Fibroblast of gingiva (primary cell): ENCODE data around the gene TSHZ2.
A peak's percentile ranks its signal among the peaks of the same experiment; 100 is the strongest.

Experiments
- DNase-seq: peaks from one replicate; pipeline ENCODE4 v3.0.0-alpha.2; 2011; ENCODE audit warnings: low read depth

The TSHZ2 gene

GRCh38 chr20:53384392-53384791, 412.2 kb downstream of the TSHZ2 start:
- no peak for DNase-seq

GRCh38 chr20:53385941-53386767, 414.0 kb downstream of the TSHZ2 start:
- DNase-seq: no peak

- DNase-seq: no peak
Observed at GRCh38 chr20:53387983-53388675, 416.0 kb downstream of the TSHZ2 start.

- DNase-seq: no peak
Observed at GRCh38 chr20:53389516-53390300, 417.6 kb downstream of the TSHZ2 start.

- no peak for DNase-seq
Observed at GRCh38 chr20:53390770-53391169, 418.6 kb downstream of the TSHZ2 start.

- DNase-seq: no peak
Observed at GRCh38 chr20:53394433-53394832, 422.3 kb downstream of the TSHZ2 start.

GRCh38 chr20:53395188-53395923, 423.2 kb downstream of the TSHZ2 start:
- DNase-seq: no peak

GRCh38 chr20:53399083-53399482, 426.9 kb downstream of the TSHZ2 start:
- DNase-seq: no peak

GRCh38 chr20:53399592-53400335, 427.6 kb downstream of the TSHZ2 start:
- no peak for DNase-seq

- no peak for DNase-seq
Observed at GRCh38 chr20:53402233-53403005, 430.3 kb downstream of the TSHZ2 start.

- no peak for DNase-seq
Observed at GRCh38 chr20:53403029-53403428, 430.9 kb downstream of the TSHZ2 start.

- no peak for DNase-seq
Observed at GRCh38 chr20:53405139-53405538, 433.0 kb downstream of the TSHZ2 start.

GRCh38 chr20:53406580-53406979, 434.4 kb downstream of the TSHZ2 start:
- no peak for DNase-seq

GRCh38 chr20:53408691-53409446, 436.7 kb downstream of the TSHZ2 start:
- DNase-seq: peak; percentile 32

- no peak for DNase-seq
Observed at GRCh38 chr20:53409447-53409717, 437.2 kb downstream of the TSHZ2 start.

GRCh38 chr20:53411129-53411528, 439.0 kb downstream of the TSHZ2 start:
- no peak for DNase-seq

GRCh38 chr20:53411891-53412290, 439.7 kb downstream of the TSHZ2 start:
- DNase-seq: no peak

GRCh38 chr20:53412577-53413185, 440.5 kb downstream of the TSHZ2 start:
- no peak for DNase-seq

GRCh38 chr20:53413186-53413631, 441.1 kb downstream of the TSHZ2 start:
- no peak for DNase-seq
